ENCODE measurements around the gene SPATA46.

SPATA46 gene

GRCh38 chr1:162391790-162392563, 15.3 kb upstream of the SPATA46 start:
- H3K4me3 ChIP-seq (ENCODE audit: control insufficient read depth, low read depth, low read length), result no peak overlapping the region
- TF ChIP-seq CTCF (conservative IDR thresholded peaks at IDR 0.05; ENCODE audit: control insufficient read depth, insufficient read depth, low read depth, low read length), result peak; percentile 89
- DNase-seq (ENCODE audit: low read depth), result peak; percentile 61

GRCh38 chr1:162390396-162391185, 13.9 kb upstream of the SPATA46 start:
- DNase-seq (ENCODE audit: low read depth), result no peak
- TF ChIP-seq CTCF (conservative IDR thresholded peaks at IDR 0.05; ENCODE audit: control insufficient read depth, insufficient read depth, low read depth, low read length), result no peak
- H3K4me3 ChIP-seq (ENCODE audit: control insufficient read depth, low read depth, low read length), result no peak overlapping the region

GRCh38 chr1:162389971-162390370, 13.3 kb upstream of the SPATA46 start:
- DNase-seq (ENCODE audit: low read depth), result no peak
- no peak for TF ChIP-seq CTCF (conservative IDR thresholded peaks at IDR 0.05; ENCODE audit: control insufficient read depth, insufficient read depth, low read depth, low read length)
- H3K4me3 ChIP-seq (ENCODE audit: control insufficient read depth, low read depth, low read length), result no peak overlapping the region

- no peak for TF ChIP-seq CTCF (conservative IDR thresholded peaks at IDR 0.05; ENCODE audit: control insufficient read depth, insufficient read depth, low read depth, low read length)
- peak; percentile 45 for DNase-seq (ENCODE audit: low read depth)
- no peak overlapping the region for H3K4me3 ChIP-seq (ENCODE audit: control insufficient read depth, low read depth, low read length)
Measured at GRCh38 chr1:162389021-162389818, 12.6 kb upstream of the SPATA46 start.

GRCh38 chr1:162388615-162389014, 12.0 kb upstream of the SPATA46 start:
- DNase-seq (ENCODE audit: low read depth), result peak; percentile 35
- TF ChIP-seq CTCF (conservative IDR thresholded peaks at IDR 0.05; ENCODE audit: control insufficient read depth, insufficient read depth, low read depth, low read length), result no peak
- no peak overlapping the region for H3K4me3 ChIP-seq (ENCODE audit: control insufficient read depth, low read depth, low read length)

GRCh38 chr1:162388083-162388594, 11.5 kb upstream of the SPATA46 start:
- no peak for TF ChIP-seq CTCF (conservative IDR thresholded peaks at IDR 0.05; ENCODE audit: control insufficient read depth, insufficient read depth, low read depth, low read length)
- H3K4me3 ChIP-seq (ENCODE audit: control insufficient read depth, low read depth, low read length), result no peak overlapping the region
- DNase-seq (ENCODE audit: low read depth), result no peak
